Suppressor macrophage treated with lipopolysaccharide for 1 hour (primary cell): ENCODE results near the gene RBM25.

Experiments used
- DNase-seq, 3 donors: peaks; one replicate each; pipeline ENCODE4 v3.0.0-alpha.2; 2020 to 2022

Gene RBM25

DNA sequence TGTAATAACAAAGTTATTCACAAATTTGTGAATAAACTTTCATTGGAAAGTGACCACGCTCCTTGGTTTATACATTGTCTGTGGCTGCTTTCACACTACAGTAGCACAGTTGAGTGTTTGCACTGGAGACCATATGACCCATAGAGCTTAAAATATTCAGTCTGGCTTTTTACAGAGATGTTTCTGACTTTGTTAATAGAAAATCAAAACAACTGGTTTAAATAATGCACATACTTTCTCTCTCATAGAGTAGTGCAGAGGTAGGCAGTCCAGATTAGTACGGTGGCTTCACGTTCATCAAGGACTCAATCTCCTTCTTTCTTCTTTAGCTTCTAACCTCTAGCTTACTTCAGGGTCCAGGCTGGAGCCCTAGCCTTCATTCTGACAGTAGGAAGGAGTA is 114.2 kb downstream of the RBM25 start:
- no peak for DNase-seq

DNA sequence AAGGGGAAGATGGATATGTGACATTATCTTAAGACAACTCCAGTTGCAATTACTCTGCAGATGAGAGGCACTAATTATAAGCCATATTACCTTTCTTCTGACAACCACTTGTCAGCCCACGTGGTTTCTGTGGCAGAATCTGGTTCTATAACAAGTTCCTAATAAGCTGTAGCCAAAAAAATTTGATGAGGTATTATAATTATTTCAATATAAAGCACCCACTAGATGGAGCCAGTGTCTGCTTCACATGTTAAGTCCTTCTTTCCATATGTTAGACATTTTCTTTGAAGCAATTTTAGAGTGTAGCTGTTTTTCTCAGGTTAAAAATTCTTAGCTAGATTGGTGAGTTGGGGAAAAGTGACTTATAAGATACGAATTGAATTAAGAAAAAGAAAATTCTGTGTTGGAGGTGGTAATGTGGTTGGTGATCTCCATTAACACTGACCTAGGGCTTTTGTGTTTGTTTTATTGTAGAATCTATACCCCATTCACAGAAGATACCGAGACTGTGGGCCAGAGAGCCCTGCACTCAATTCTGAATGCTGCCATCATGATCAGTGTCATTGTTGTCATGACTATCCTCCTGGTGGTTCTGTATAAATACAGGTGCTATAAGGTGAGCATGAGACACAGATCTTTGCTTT is 114.9 kb downstream of the RBM25 start:
- peak; percentile 47 to 68 (median 60) for DNase-seq
